Stomach smooth muscle (tissue), 2 donors: ENCODE data around the gene APIP.

Experiments used
- H3K27ac ChIP-seq: one replicate; pipeline ENCODE4 v1.7.0; 2013; ENCODE audit warnings: mild to moderate bottlenecking, low read length, inconsistent platforms
- H3K27me3 ChIP-seq, 2 donors: one replicate each; pipeline ENCODE4 v1.7.0; 2013; ENCODE audit warnings: low read length in 2 of 2; ENCODE audit not compliant: insufficient read depth in 2 of 2, control insufficient read depth in 1 of 2
- H3K36me3 ChIP-seq, 2 donors: one replicate each; pipeline ENCODE4 v1.7.0; 2013; ENCODE audit warnings: low read length in 2 of 2; ENCODE audit not compliant: control insufficient read depth in 2 of 2, insufficient read depth in 2 of 2
- H3K4me1 ChIP-seq: one replicate; pipeline ENCODE4 v1.7.0; 2013; ENCODE audit warnings: low read length; ENCODE audit not compliant: control insufficient read depth, insufficient read depth
- H3K4me3 ChIP-seq, 2 donors: one replicate each; pipeline ENCODE4 v1.7.0; 2013; ENCODE audit warnings: low read length in 2 of 2
- H3K9ac ChIP-seq, 2 donors: one replicate each; pipeline ENCODE4 v1.7.0; 2013; ENCODE audit warnings: low read length in 2 of 2, mild to moderate bottlenecking in 1 of 2
- H3K9me3 ChIP-seq, 2 donors: one replicate each; pipeline ENCODE4 v1.7.0; 2013; ENCODE audit warnings: low read length in 2 of 2; ENCODE audit not compliant: control insufficient read depth in 2 of 2
- donor health status: healthy.
- donor health status: Pancreatic carcinoma.

Gene APIP

GRCh38 chr11:34944692-34945091 is 28.5 kb upstream of the APIP start:
- no peaks in the 10 kb centered on the region for H3K27me3 ChIP-seq
- H3K4me1 ChIP-seq, result no peaks in the 10 kb centered on the region
- H3K27ac ChIP-seq, result no peak overlapping the region
- H3K4me3 ChIP-seq, result no peak overlapping the region
- H3K9ac ChIP-seq, result no peak overlapping the region
- no peaks in the 10 kb centered on the region for H3K9me3 ChIP-seq
- H3K36me3 ChIP-seq, result no peaks in the 10 kb centered on the region

- Histone ChIP-seq H3K9ac (no peak overlapping the region), H3K27ac (no peak overlapping the region), H3K36me3 (no peaks in the 10 kb centered on the region), H3K9me3 (no peaks in the 10 kb centered on the region), H3K4me3 (no peak overlapping the region), H3K27me3 (no peaks in the 10 kb centered on the region), H3K4me1 (no peaks in the 10 kb centered on the region)
Measured at GRCh38 chr11:34941688-34942087, 25.5 kb upstream of the APIP start.

GRCh38 chr11:34940026-34940677 is 24.0 kb upstream of the APIP start:
- Histone ChIP-seq H3K9ac (no peak overlapping the region), H3K36me3 (no peaks in the 10 kb centered on the region), H3K27ac (no peak overlapping the region), H3K4me1 (no peaks in the 10 kb centered on the region), H3K27me3 (no peaks in the 10 kb centered on the region), H3K9me3 (no peaks in the 10 kb centered on the region), H3K4me3 (no peak overlapping the region)

- H3K4me3 ChIP-seq, result no peak overlapping the region
- no peaks in the 10 kb centered on the region for H3K9me3 ChIP-seq
- no peaks in the 10 kb centered on the region for H3K27me3 ChIP-seq
- H3K9ac ChIP-seq, result no peak overlapping the region
- H3K36me3 ChIP-seq, result no peaks in the 10 kb centered on the region
- H3K4me1 ChIP-seq, result no peaks in the 10 kb centered on the region
- H3K27ac ChIP-seq, result no peak overlapping the region
Measured at GRCh38 chr11:34938611-34939010, 22.4 kb upstream of the APIP start.

- Histone ChIP-seq H3K9me3 (no peaks in the 10 kb centered on the region), H3K36me3 (peaks cover 4% of the 10 kb centered on the region in 2 donors), H3K27me3 (no peaks in the 10 kb centered on the region), H3K4me3 (no peak overlapping the region), H3K9ac (no peak overlapping the region), H3K27ac (no peak overlapping the region), H3K4me1 (no peaks in the 10 kb centered on the region)
Measured at GRCh38 chr11:34936945-34937629, 20.9 kb upstream of the APIP start.

GRCh38 chr11:34929794-34930763 is 13.9 kb upstream of the APIP start:
- no peak overlapping the region for H3K27ac ChIP-seq
- no peaks in the 10 kb centered on the region for H3K4me1 ChIP-seq

GRCh38 chr11:34928960-34929680 is 12.9 kb upstream of the APIP start:
- H3K27me3 ChIP-seq, result no peaks in the 10 kb centered on the region
- H3K9ac ChIP-seq, result no peak overlapping the region
- H3K4me3 ChIP-seq, result no peak overlapping the region
- no peaks in the 10 kb centered on the region for H3K9me3 ChIP-seq
- peaks cover 4% of the 10 kb centered on the region in 2 donors for H3K36me3 ChIP-seq
- no peaks in the 10 kb centered on the region for H3K4me1 ChIP-seq
- no peak overlapping the region for H3K27ac ChIP-seq

More at GRCh38 chr11:34929794-34930763, 13.9 kb upstream of the APIP start:
- H3K36me3 ChIP-seq, result peaks cover 4% of the 10 kb centered on the region in 2 donors
- no peaks in the 10 kb centered on the region for H3K9me3 ChIP-seq
- H3K4me3 ChIP-seq, result no peak overlapping the region
- H3K9ac ChIP-seq, result no peak overlapping the region
- H3K27me3 ChIP-seq, result no peaks in the 10 kb centered on the region

GRCh38 chr11:34928268-34928959 is 12.2 kb upstream of the APIP start:
- Histone ChIP-seq H3K4me1 (no peaks in the 10 kb centered on the region), H3K27ac (no peak overlapping the region), H3K4me3 (no peak overlapping the region), H3K36me3 (peaks cover 4% of the 10 kb centered on the region in 2 donors), H3K9ac (no peak overlapping the region), H3K9me3 (no peaks in the 10 kb centered on the region), H3K27me3 (no peaks in the 10 kb centered on the region)

- no peaks in the 10 kb centered on the region for H3K9me3 ChIP-seq
- no peak overlapping the region for H3K4me3 ChIP-seq
- H3K27ac ChIP-seq, result no peak overlapping the region
- no peaks in the 10 kb centered on the region for H3K4me1 ChIP-seq
- no peaks in the 10 kb centered on the region for H3K27me3 ChIP-seq
- H3K36me3 ChIP-seq, result no peaks in the 10 kb centered on the region
- no peak overlapping the region for H3K9ac ChIP-seq
Measured at GRCh38 chr11:34926831-34927132, 10.6 kb upstream of the APIP start.
